ENCODE results near the gene NAPSA. TPM values are rescaled to one million over a fixed set of nuclear protein-coding genes. Genes with fewer than 3 reads are reported as not detected.

NAPSA gene
- polyA plus RNA-seq, 1 experiment, result 0.10 TPM

DNA sequence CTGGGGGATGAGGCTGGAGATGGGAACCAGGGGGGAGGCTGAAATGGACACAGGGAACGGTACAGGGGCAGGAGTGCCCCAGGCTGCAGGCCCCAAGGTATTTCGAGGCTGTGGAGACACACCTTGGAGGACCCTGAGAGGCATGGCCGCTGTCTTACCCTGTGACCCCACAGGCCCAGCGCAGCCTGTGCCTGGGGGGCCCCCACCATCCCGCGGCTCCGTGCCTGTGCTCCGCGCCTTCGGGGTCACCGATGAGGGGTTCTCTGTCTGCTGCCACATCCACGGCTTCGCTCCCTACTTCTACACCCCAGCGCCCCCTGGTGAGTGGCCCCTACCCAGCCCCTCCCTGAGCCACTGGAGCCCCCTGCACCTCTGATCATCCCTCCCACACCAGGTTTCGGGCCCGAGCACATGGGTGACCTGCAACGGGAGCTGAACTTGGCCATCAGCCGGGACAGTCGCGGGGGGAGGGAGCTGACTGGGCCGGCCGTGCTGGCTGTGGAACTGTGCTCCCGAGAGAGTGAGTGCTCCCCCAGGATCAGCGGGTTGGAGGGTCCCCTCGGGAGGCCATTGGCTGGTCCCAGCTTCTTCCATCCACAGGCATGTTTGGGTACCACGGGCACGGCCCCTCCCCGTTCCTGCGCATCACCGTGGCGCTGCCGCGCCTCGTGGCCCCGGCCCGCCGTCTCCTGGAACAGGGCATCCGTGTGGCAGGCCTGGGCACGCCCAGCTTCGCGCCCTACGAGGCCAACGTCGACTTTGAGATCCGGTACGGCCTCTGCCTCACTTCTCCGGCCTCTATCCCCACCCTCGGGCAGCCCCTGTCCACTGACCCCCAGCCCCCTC is 36.4 kb upstream of the NAPSA start:
- Histone ChIP-seq H3K27ac (ENCODE audit: low read depth, low read length) (no peak overlapping the region), H3K27me3 (ENCODE audit: control insufficient read depth, insufficient read depth, low read length) (no peaks in the 10 kb centered on the region), H3K4me3 (ENCODE audit: low read depth, low read length) (no peak overlapping the region), H3K9me3 (ENCODE audit: control insufficient read depth, insufficient read depth, low read length) (no peaks in the 10 kb centered on the region; the same call in 1 of the 2 replicates)
- POLR2A ChIA-PET, result no interaction called here
- TF ChIP-seq, protein P1, sequence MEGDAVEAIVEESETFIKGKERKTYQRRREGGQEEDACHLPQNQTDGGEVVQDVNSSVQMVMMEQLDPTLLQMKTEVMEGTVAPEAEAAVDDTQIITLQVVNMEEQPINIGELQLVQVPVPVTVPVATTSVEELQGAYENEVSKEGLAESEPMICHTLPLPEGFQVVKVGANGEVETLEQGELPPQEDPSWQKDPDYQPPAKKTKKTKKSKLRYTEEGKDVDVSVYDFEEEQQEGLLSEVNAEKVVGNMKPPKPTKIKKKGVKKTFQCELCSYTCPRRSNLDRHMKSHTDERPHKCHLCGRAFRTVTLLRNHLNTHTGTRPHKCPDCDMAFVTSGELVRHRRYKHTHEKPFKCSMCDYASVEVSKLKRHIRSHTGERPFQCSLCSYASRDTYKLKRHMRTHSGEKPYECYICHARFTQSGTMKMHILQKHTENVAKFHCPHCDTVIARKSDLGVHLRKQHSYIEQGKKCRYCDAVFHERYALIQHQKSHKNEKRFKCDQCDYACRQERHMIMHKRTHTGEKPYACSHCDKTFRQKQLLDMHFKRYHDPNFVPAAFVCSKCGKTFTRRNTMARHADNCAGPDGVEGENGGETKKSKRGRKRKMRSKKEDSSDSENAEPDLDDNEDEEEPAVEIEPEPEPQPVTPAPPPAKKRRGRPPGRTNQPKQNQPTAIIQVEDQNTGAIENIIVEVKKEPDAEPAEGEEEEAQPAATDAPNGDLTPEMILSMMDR (IDR thresholded peaks at IDR 0.05; ENCODE audit: low read depth, low read length), result no peak
- CTCF ChIA-PET, result no interaction called here
- no peak for DNase-seq (ENCODE audit: low read depth, low spot score)

DNA sequence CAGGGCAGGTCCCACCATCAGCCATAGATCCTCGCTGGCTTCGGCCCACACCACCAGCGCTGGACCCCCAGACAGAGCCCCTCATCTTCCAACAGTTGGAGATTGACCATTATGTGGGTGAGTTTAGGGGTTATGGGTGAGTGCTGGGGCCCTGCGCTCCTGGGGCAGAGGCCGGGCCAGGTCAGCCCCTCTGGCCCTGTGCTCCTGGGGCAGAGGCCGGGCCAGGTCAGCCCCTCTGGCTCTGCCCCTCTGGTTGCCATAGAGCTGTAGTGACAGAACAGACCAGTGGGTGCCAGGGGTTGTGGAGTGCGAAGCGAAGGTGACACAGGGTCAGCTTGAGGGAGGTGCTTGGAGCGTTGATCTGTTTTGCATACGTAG is 33.9 kb upstream of the NAPSA start:
- CTCF ChIA-PET, result no interaction called here
- DNase-seq (ENCODE audit: low read depth, low spot score), result no peak

GRCh38 chr19:50398675-50399367 is 33.4 kb upstream of the NAPSA start:
- H3K9me3 ChIP-seq (ENCODE audit: control insufficient read depth, insufficient read depth, low read length), result no peaks in the 10 kb centered on the region; the same call in 1 of the 2 replicates
- no peak overlapping the region for H3K27ac ChIP-seq (ENCODE audit: low read depth, low read length)
- TF ChIP-seq, protein P1 (IDR thresholded peaks at IDR 0.05; ENCODE audit: low read depth, low read length), result no peak
- ChIA-PET CTCF (no interaction called here), POLR2A (no interaction called here)
- H3K4me3 ChIP-seq (ENCODE audit: low read depth, low read length), result no peak overlapping the region
- DNase-seq (ENCODE audit: low read depth, low spot score), result no peak
- no peaks in the 10 kb centered on the region for H3K27me3 ChIP-seq (ENCODE audit: control insufficient read depth, insufficient read depth, low read length)

More for the DNA sequence above, 33.9 kb upstream of the NAPSA start:
- Histone ChIP-seq H3K4me3 (ENCODE audit: low read depth, low read length) (no peak overlapping the region), H3K27me3 (ENCODE audit: control insufficient read depth, insufficient read depth, low read length) (no peaks in the 10 kb centered on the region), H3K27ac (ENCODE audit: low read depth, low read length) (no peak overlapping the region), H3K9me3 (ENCODE audit: control insufficient read depth, insufficient read depth, low read length) (no peaks in the 10 kb centered on the region; the same call in 1 of the 2 replicates)
- POLR2A ChIA-PET, result no interaction called here
- TF ChIP-seq, protein P1 (IDR thresholded peaks at IDR 0.05; ENCODE audit: low read depth, low read length), result no peak

DNA sequence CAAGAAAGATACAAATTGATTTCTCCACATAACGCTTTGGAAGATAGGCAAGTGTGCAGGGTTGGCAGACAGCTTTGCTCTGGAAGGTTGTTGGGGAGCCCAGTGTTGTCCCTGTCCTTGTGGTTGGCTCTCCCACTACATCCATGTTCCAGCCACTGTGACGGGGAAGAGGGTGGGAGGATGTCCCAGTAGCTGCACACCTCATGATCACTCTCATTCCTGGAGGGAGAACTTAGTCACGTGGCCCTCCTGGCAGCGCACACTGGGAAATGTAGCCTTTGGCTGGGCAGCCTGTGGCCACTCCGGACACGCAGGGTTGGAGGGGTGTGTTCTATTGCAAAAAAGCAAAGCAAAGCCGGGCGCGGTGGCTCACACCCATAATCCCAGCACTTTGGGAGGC is 28.6 kb upstream of the NAPSA start:
- H3K27ac ChIP-seq (ENCODE audit: low read depth, low read length), result no peak overlapping the region
- TF ChIP-seq, protein P1 (IDR thresholded peaks at IDR 0.05; ENCODE audit: low read depth, low read length), result no peak
- no peaks in the 10 kb centered on the region; the same call in 1 of the 2 replicates for H3K9me3 ChIP-seq (ENCODE audit: control insufficient read depth, insufficient read depth, low read length)
- no peak for DNase-seq (ENCODE audit: low read depth, low spot score)
- no peak overlapping the region for H3K4me3 ChIP-seq (ENCODE audit: low read depth, low read length)
- POLR2A ChIA-PET, result no interaction called here
- CTCF ChIA-PET, result no interaction called here
- H3K27me3 ChIP-seq (ENCODE audit: control insufficient read depth, insufficient read depth, low read length), result no peaks in the 10 kb centered on the region

DNA sequence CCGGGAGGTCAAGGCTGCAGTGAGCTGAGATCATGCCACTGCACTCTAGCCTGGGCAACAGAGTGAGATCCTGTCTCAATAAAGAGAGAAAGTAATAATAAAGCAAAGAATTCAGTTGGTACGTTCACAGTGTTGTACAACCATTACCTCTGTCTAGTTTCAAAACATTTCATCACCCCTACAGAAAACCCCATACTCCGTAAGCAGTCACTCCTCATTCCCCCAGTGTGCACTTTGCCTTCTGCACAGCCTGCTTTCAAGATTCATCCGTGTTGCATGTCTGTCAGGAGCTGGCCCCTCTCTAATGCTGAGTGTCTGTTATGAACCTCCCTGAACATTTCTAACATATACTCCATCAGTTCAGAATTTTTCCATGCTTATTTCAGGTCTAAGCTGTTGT is 28.1 kb upstream of the NAPSA start:
- TF ChIP-seq, protein P1 (IDR thresholded peaks at IDR 0.05; ENCODE audit: low read depth, low read length), result no peak
- CTCF ChIA-PET, result no interaction called here
- no peak for DNase-seq (ENCODE audit: low read depth, low spot score)
- H3K27ac ChIP-seq (ENCODE audit: low read depth, low read length), result no peak overlapping the region
- no peaks in the 10 kb centered on the region for H3K9me3 ChIP-seq (ENCODE audit: control insufficient read depth, insufficient read depth, low read length)
- H3K4me3 ChIP-seq (ENCODE audit: low read depth, low read length), result no peak overlapping the region
- H3K27me3 ChIP-seq (ENCODE audit: control insufficient read depth, insufficient read depth, low read length), result no peaks in the 10 kb centered on the region
- POLR2A ChIA-PET, result no interaction called here
